Raji (cell line): Measurements from ENCODE around the gene OAS2.

Experiments
- POLR2A ChIP-seq: IDR thresholded peaks from 2 replicates; pipeline ENCODE4 v1.6.1; 2011; ENCODE audit warnings: low read depth, low read length, control low read depth; ENCODE audit not compliant: insufficient read depth

OAS2 gene

GRCh38 chr12:112944024-112944690, 34.2 kb upstream of the OAS2 start:
- no peak for TF ChIP-seq POLR2A

GRCh38 chr12:112945515-112945914, 32.8 kb upstream of the OAS2 start:
- TF ChIP-seq POLR2A = no peak

GRCh38 chr12:112946236-112947000, 31.9 kb upstream of the OAS2 start:
- TF ChIP-seq POLR2A = no peak

GRCh38 chr12:112947314-112947713, 31.0 kb upstream of the OAS2 start:
- TF ChIP-seq POLR2A = no peak

GRCh38 chr12:112947761-112948160, 30.6 kb upstream of the OAS2 start:
- no peak for TF ChIP-seq POLR2A

- no peak for TF ChIP-seq POLR2A
Measured at GRCh38 chr12:112948806-112949205, 29.5 kb upstream of the OAS2 start.

- no peak for TF ChIP-seq POLR2A
Measured at GRCh38 chr12:112950701-112951100, 27.6 kb upstream of the OAS2 start.

- TF ChIP-seq POLR2A = 0 out of 2 replicates have a peak, but pooled peaks have one; percentile 20
Measured at GRCh38 chr12:112961074-112961473, 17.2 kb upstream of the OAS2 start.

GRCh38 chr12:112961536-112961935, 16.8 kb upstream of the OAS2 start:
- no peak for TF ChIP-seq POLR2A

- TF ChIP-seq POLR2A = no peak
Measured at GRCh38 chr12:112962561-112962960, 15.8 kb upstream of the OAS2 start.

GRCh38 chr12:112963227-112963861, 15.0 kb upstream of the OAS2 start:
- TF ChIP-seq POLR2A = no peak

- TF ChIP-seq POLR2A = no peak
Measured at GRCh38 chr12:112964067-112964670, 14.2 kb upstream of the OAS2 start.

GRCh38 chr12:112964915-112965314, 13.4 kb upstream of the OAS2 start:
- no peak for TF ChIP-seq POLR2A

- no peak for TF ChIP-seq POLR2A
Measured at GRCh38 chr12:112965643-112966042, 12.7 kb upstream of the OAS2 start.

GRCh38 chr12:112967306-112967705, 11.0 kb upstream of the OAS2 start:
- no peak for TF ChIP-seq POLR2A

- no peak for TF ChIP-seq POLR2A
Measured at GRCh38 chr12:112967858-112968257, 10.5 kb upstream of the OAS2 start.
